Glutamatergic neuron (in vitro differentiated cells): ENCODE results near the gene PLCL1. TPM values are rescaled to one million over a fixed set of nuclear protein-coding genes. Genes with fewer than 3 reads are reported as not detected.

Source experiments
- DNase-seq: peaks from one replicate; pipeline ENCODE4 v3.0.0; 2022
- H3K27ac Mint-ChIP-seq: one replicate; pipeline ENCODE4 v1.8.0; 2020; ENCODE audit warnings: mild to moderate bottlenecking, mixed read lengths, inconsistent platforms; ENCODE audit not compliant: unreplicated experiment
- H3K27me3 Mint-ChIP-seq: one replicate; pipeline ENCODE4 v1.8.0; 2020; ENCODE audit warnings: mild to moderate bottlenecking, moderate library complexity, mixed read lengths, inconsistent platforms; ENCODE audit not compliant: unreplicated experiment
- H3K36me3 Mint-ChIP-seq: one replicate; pipeline ENCODE4 v1.8.0; 2020; ENCODE audit warnings: mild to moderate bottlenecking, mixed read lengths, inconsistent platforms; ENCODE audit not compliant: unreplicated experiment
- H3K4me1 Mint-ChIP-seq: one replicate; pipeline ENCODE4 v1.8.0; 2020; ENCODE audit warnings: mild to moderate bottlenecking, low read depth, mixed read lengths, inconsistent platforms; ENCODE audit not compliant: unreplicated experiment
- H3K4me3 Mint-ChIP-seq: one replicate; pipeline ENCODE4 v1.8.0; 2020; ENCODE audit warnings: mild to moderate bottlenecking, mixed read lengths, inconsistent platforms; ENCODE audit not compliant: unreplicated experiment
- H3K9me3 Mint-ChIP-seq: one replicate; pipeline ENCODE4 v1.8.0; 2020; ENCODE audit warnings: mild to moderate bottlenecking, moderate library complexity, mixed read lengths, inconsistent platforms; ENCODE audit not compliant: unreplicated experiment
- CTCF ChIP-seq: fragments of 200-600 bp; sonication (generic); IDR thresholded peaks from one replicate; pipeline ENCODE4 v1.5.0; 2021; ENCODE audit not compliant: partially characterized antibody, unreplicated experiment
- total RNA-seq: library from RNA; stranded (reverse); fragmentation: NEBNext Ultra II Directional; extraction: Animal tissue kit (Norgen Biotek cat#: 25700); gene quantifications from one replicate; pipeline ENCODE4 v1.2.1, GENCODE V29; 2021; ENCODE audit not compliant: unreplicated experiment

Gene PLCL1
- total RNA-seq, 1 donor from 2014 or later: 28.8 TPM

- Mint-ChIP-seq H3K4me3 (no peak overlapping the region), H3K27ac (no peak overlapping the region), H3K9me3 (peaks cover 6% of the 10 kb centered on the region), H3K4me1 (no peaks in the 10 kb centered on the region), H3K27me3 (no peaks in the 10 kb centered on the region), H3K36me3 (peaks cover 17% of the 10 kb centered on the region)
- no peak for TF ChIP-seq CTCF
- DNase-seq: no peak
These were observed 356.8 kb downstream of the PLCL1 start for GRCh38 chr2:198161151-198161550.

GRCh38 chr2:198162276-198162675 lies 357.9 kb downstream of the PLCL1 start:
- H3K4me1 Mint-ChIP-seq: no peaks in the 10 kb centered on the region
- H3K27me3 Mint-ChIP-seq: no peaks in the 10 kb centered on the region
- no peaks in the 10 kb centered on the region for H3K9me3 Mint-ChIP-seq
- peaks cover 6% of the 10 kb centered on the region for H3K36me3 Mint-ChIP-seq
- no peak for DNase-seq
- TF ChIP-seq CTCF: no peak
- H3K27ac Mint-ChIP-seq: no peak overlapping the region
- H3K4me3 Mint-ChIP-seq: no peak overlapping the region

GRCh38 chr2:198164843-198165242 lies 360.4 kb downstream of the PLCL1 start:
- H3K27me3 Mint-ChIP-seq: no peaks in the 10 kb centered on the region
- H3K9me3 Mint-ChIP-seq: no peaks in the 10 kb centered on the region
- DNase-seq: no peak
- no peaks in the 10 kb centered on the region for H3K36me3 Mint-ChIP-seq
- no peaks in the 10 kb centered on the region for H3K4me1 Mint-ChIP-seq
- H3K4me3 Mint-ChIP-seq: no peak overlapping the region
- no peak overlapping the region for H3K27ac Mint-ChIP-seq
- TF ChIP-seq CTCF: no peak

- no peak for DNase-seq
- no peaks in the 10 kb centered on the region for H3K9me3 Mint-ChIP-seq
- H3K27me3 Mint-ChIP-seq: no peaks in the 10 kb centered on the region
- TF ChIP-seq CTCF: no peak
- H3K27ac Mint-ChIP-seq: no peak overlapping the region
- no peak overlapping the region for H3K4me3 Mint-ChIP-seq
- H3K36me3 Mint-ChIP-seq: no peaks in the 10 kb centered on the region
- no peaks in the 10 kb centered on the region for H3K4me1 Mint-ChIP-seq
These were observed 360.9 kb downstream of the PLCL1 start for GRCh38 chr2:198165289-198165688.

GRCh38 chr2:198167346-198167745 lies 363.0 kb downstream of the PLCL1 start:
- Mint-ChIP-seq H3K27me3 (no peaks in the 10 kb centered on the region), H3K4me3 (no peak overlapping the region), H3K27ac (no peak overlapping the region), H3K4me1 (no peaks in the 10 kb centered on the region), H3K9me3 (no peaks in the 10 kb centered on the region), H3K36me3 (no peaks in the 10 kb centered on the region)
- no peak for TF ChIP-seq CTCF
- DNase-seq: no peak
